Sigmoid colon (tissue), 7 donors: Measurements from ENCODE around the gene SLC9A5. TPM values are rescaled to one million over a fixed set of nuclear protein-coding genes. Genes with fewer than 3 reads are reported as not detected.

Experiments
- DNase-seq: peaks from one replicate; pipeline ENCODE4 v3.0.0-alpha.2; 2019
- H3K27ac ChIP-seq, 4 donors: fragments of 200-600 bp; sonication (generic); one replicate each; pipeline ENCODE4 v1.5.1; 2016 to 2019; ENCODE audit warnings: mild to moderate bottlenecking in 1 of 4
- H3K27me3 ChIP-seq, 3 donors: fragments of 200-600 bp; sonication (generic); one replicate each; pipeline ENCODE4 v1.5.1; 2019; ENCODE audit warnings: mild to moderate bottlenecking in 1 of 3
- H3K36me3 ChIP-seq, 4 donors: fragments of 200-600 bp; sonication (generic); one replicate each; pipeline ENCODE4 v1.5.1; 2016 to 2019
- H3K4me1 ChIP-seq, 4 donors: fragments of 200-600 bp; sonication (generic); one replicate each; pipeline ENCODE4 v1.5.1; 2017 to 2019
- H3K4me3 ChIP-seq, 4 donors: fragments of 200-600 bp; sonication (generic); one replicate each; pipeline ENCODE4 v1.5.1; 2017 to 2019; ENCODE audit warnings: mild to moderate bottlenecking in 2 of 4, moderate library complexity in 1 of 4
- H3K9me3 ChIP-seq, 4 donors: fragments of 200-600 bp in 3 of 4; sonication (generic) in 3 of 4; one replicate each; pipeline versions ENCODE4 v1.5.1 to v1.6.1; 2013 to 2019
- EP300 ChIP-seq, 4 donors: sonication (generic); formaldehyde crosslinking; IDR thresholded peaks; one replicate each; pipeline ENCODE4 v1.6.1; 2017; ENCODE audit warnings: antibody characterized with exemption in 4 of 4
- POLR2A ChIP-seq, 2 donors: fragments of 450-650 bp; IDR thresholded peaks; one replicate each; pipeline ENCODE4 v1.6.1; 2016; ENCODE audit warnings: antibody characterized with exemption in 2 of 2, mild to moderate bottlenecking in 2 of 2, moderate library complexity in 2 of 2
- POLR2AphosphoS5 ChIP-seq, 4 donors: sonication (generic); formaldehyde crosslinking; IDR thresholded peaks; one replicate each; pipeline ENCODE4 v1.6.1; 2017; ENCODE audit warnings: antibody characterized with exemption in 4 of 4
- WGBS, 2 donors: extraction: QIAGEN DNeasy Blood & Tissue Kit; methylation state at CpG; one replicate each; pipeline ENCODE4 v1.1.7; 2013; 5-methylcytosine and 5-hydroxymethylcytosine counted together
- intact Hi-C: fragments of 100-400 bp; cut with DNase I; formaldehyde crosslinking; loops from one replicate; pipeline ENCODE4 v1.15.1; 2023
- polyA plus RNA-seq, 3 donors: library from polyadenylated mRNA; stranded (reverse); fragments of 200-250 nt; gene quantifications; one replicate each; pipeline ENCODE4 v1.2.3, GENCODE V29; 2013
- total RNA-seq, 4 donors: library from RNA; depleted of rRNA; stranded (reverse); fragments of >200 nt; gene quantifications; one replicate each; pipeline ENCODE4 v1.1.0, GENCODE V29; 2016
- TF ChIP-seq, protein P1 (sequence below), 4 experiments: fragments of 450-650 bp in 3 of 4; fragments of 200-600 bp in 1 of 4; IDR thresholded peaks; one replicate each; pipeline ENCODE4 v1.5.1; 2016 to 2019; ENCODE audit warnings: antibody characterized with exemption in 4 of 4, mild to moderate bottlenecking in 3 of 4, moderate library complexity in 2 of 4
- donor health status: healthy with polysubstance abuse.
- donor health status: Bipolar disorder and iron deficiency.
- donor health status: healthy.

SLC9A5 gene
- total and polyA plus RNA-seq, 7 donors: 0.46 to 6.1 (median 0.99) TPM; not detected in 2

DNA sequence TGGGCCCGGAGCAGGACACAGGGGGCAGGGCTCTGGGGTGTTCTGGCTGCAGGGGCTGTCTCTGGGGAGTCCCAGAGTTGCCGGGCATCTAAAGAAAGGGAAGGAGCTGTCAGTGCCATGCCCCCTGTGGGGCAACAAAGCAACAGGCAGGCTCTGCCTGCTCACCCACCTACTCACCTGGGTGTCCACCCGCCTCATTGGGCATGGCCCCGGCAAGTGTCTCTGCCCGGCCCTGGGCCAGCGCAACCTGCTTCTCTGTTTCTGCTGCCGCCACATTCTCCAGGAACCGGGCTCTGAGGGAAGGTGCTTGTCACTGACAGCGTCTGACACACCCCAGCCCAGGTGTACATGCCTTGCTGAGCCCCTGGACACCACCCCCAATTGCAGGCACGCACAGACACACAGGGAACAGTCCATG is 14.6 kb upstream of the SLC9A5 start:
- no peak for DNase-seq
- Histone ChIP-seq H3K27ac (no peak overlapping the region), H3K36me3 (peaks cover 15 to 88% (median 48%) of the 10 kb centered on the region in 4 donors), H3K9me3 (no peaks in the 10 kb centered on the region), H3K4me1 (no peaks in the 10 kb centered on the region), H3K4me3 (no peak overlapping the region), H3K27me3 (no peaks in the 10 kb centered on the region)
- intact Hi-C loops: no loop called here
- WGBS, 2 donors: 94 to 95% methylated on average over 10 of the region's 10 CpGs
- TF ChIP-seq, protein P1, sequence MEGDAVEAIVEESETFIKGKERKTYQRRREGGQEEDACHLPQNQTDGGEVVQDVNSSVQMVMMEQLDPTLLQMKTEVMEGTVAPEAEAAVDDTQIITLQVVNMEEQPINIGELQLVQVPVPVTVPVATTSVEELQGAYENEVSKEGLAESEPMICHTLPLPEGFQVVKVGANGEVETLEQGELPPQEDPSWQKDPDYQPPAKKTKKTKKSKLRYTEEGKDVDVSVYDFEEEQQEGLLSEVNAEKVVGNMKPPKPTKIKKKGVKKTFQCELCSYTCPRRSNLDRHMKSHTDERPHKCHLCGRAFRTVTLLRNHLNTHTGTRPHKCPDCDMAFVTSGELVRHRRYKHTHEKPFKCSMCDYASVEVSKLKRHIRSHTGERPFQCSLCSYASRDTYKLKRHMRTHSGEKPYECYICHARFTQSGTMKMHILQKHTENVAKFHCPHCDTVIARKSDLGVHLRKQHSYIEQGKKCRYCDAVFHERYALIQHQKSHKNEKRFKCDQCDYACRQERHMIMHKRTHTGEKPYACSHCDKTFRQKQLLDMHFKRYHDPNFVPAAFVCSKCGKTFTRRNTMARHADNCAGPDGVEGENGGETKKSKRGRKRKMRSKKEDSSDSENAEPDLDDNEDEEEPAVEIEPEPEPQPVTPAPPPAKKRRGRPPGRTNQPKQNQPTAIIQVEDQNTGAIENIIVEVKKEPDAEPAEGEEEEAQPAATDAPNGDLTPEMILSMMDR (IDR thresholded peaks at IDR 0.05): no peak
- TF ChIP-seq POLR2A (IDR thresholded peaks at IDR 0.05): no peak
- no peak for TF ChIP-seq POLR2AphosphoS5 (IDR thresholded peaks at IDR 0.05)
- no peak for TF ChIP-seq EP300 (IDR thresholded peaks at IDR 0.05)

- no peak for DNase-seq
- H3K4me3 ChIP-seq: no peak overlapping the region
- no peak for TF ChIP-seq POLR2A (IDR thresholded peaks at IDR 0.05)
- 90% methylated on average over 17 of the region's 17 CpGs for WGBS, 2 donors
- H3K4me1 ChIP-seq: peaks cover 0 to 9% (median 8%) of the 10 kb centered on the region in 4 donors
- intact Hi-C loops: no loop called here
- no peaks in the 10 kb centered on the region for H3K27me3 ChIP-seq
- no peaks in the 10 kb centered on the region for H3K9me3 ChIP-seq
- peaks cover 3 to 74% (median 30%) of the 10 kb centered on the region in 4 donors for H3K36me3 ChIP-seq
- H3K27ac ChIP-seq: no peak overlapping the region
Observed at GRCh38 chr16:67235816-67236562, 12.8 kb upstream of the SLC9A5 start.

DNA sequence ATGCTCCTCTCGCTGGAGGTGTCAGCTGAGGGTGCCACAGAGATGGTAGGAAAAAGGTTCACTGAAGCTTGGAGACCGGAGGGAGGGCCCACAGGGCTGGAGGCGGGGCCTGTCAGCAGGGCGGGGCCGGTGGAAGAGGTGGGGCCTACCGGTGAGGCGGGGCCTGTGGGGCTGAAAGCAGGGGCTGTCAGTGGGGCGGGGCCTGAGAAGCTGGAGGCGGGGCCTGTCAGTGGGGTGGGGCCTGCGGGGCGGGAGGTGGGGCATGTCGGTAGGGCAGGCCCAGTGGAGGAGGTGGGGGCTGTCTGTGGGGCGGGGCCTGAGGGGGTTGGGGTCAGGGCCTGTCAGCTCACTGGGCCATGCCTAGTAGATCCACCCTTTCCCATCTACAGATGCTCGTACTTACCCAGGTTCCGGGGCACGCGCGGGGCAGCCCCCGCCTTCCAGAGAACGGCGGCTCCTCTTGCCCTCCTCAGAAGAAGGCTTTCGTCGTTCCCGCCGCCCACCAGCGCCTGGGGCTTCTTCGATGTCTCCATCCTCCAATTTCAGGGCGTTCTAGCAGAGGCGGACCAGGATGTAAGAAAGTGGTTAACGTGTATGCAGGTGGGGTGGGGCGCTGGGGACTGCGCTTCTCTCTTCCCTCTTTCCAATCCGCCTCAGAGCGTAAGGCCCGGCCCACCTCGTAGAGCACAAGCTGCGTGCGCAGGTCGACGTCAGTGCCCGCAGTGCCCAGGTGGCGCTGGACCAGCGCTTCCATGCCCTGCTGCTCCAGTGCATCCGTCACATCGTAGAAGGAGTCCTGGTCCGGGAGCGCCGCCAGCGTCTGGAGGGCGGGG is 12.0 kb upstream of the SLC9A5 start:
- Histone ChIP-seq H3K4me1 (peaks cover 0 to 17% (median 15%) of the 10 kb centered on the region in 4 donors), H3K36me3 (peaks cover 3 to 66% (median 22%) of the 10 kb centered on the region in 4 donors), H3K4me3 (no peak overlapping the region), H3K27me3 (no peaks in the 10 kb centered on the region), H3K9me3 (no peaks in the 10 kb centered on the region), H3K27ac (no peak overlapping the region)
- TF ChIP-seq POLR2A (IDR thresholded peaks at IDR 0.05): no peak
- TF ChIP-seq, protein P1 (IDR thresholded peaks at IDR 0.05): no peak
- peak; percentile 68 for DNase-seq
- intact Hi-C loops: no loop called here
- 87 to 91% methylated on average over 50 of the region's 50 CpGs for WGBS, 2 donors

- Histone ChIP-seq H3K9me3 (no peaks in the 10 kb centered on the region), H3K36me3 (peaks cover 3 to 63% (median 18%) of the 10 kb centered on the region in 4 donors)
Observed at GRCh38 chr16:67237396-67238277, 11.1 kb upstream of the SLC9A5 start.

More at GRCh38 chr16:67237396-67238277, 11.1 kb upstream of the SLC9A5 start:
- Histone ChIP-seq H3K4me3 (no peak overlapping the region), H3K4me1 (peaks cover 0 to 24% (median 18%) of the 10 kb centered on the region in 4 donors), H3K27ac (no peak overlapping the region), H3K27me3 (no peaks in the 10 kb centered on the region)
- intact Hi-C loops: no loop called here
- TF ChIP-seq, protein P1 (IDR thresholded peaks at IDR 0.05): no peak
- TF ChIP-seq POLR2AphosphoS5 (IDR thresholded peaks at IDR 0.05) (no peak), EP300 (IDR thresholded peaks at IDR 0.05) (no peak), POLR2A (IDR thresholded peaks at IDR 0.05) (no peak)
- peak; percentile 60 for DNase-seq
- WGBS, 2 donors: 83 to 89% methylated on average over 16 of the region's 16 CpGs
